GM06990 (cell line): ENCODE measurements around the gene MTHFD1L.

Experiments
- DNase-seq: peaks from one replicate; pipeline ENCODE4 v3.0.0-alpha.2; 2011; ENCODE audit not compliant: insufficient read length; ENCODE audit errors: extremely low read depth
- H3K27me3 ChIP-seq: replicated peaks from 2 replicates; pipeline ENCODE4 v1.6.0; 2011; ENCODE audit warnings: low read length; ENCODE audit not compliant: control insufficient read depth, insufficient read depth
- H3K36me3 ChIP-seq: 2 replicates; pipeline ENCODE4 v1.5.1; 2011; ENCODE audit warnings: low read length; ENCODE audit not compliant: control insufficient read depth, insufficient read depth
- H3K4me3 ChIP-seq: replicated peaks from 2 replicates; pipeline ENCODE4 v1.5.1; 2011; ENCODE audit warnings: low read depth, mild to moderate bottlenecking, control low read depth, low read length
- CTCF ChIP-seq: IDR thresholded peaks from 2 replicates; pipeline ENCODE4 v1.5.1; 2011; ENCODE audit warnings: low read length, control low read depth, mild to moderate bottlenecking, inconsistent platforms; ENCODE audit not compliant: insufficient read depth, poor library complexity, severe bottlenecking

The MTHFD1L gene

GRCh38 chr6:151008425-151008824, 142.9 kb downstream of the MTHFD1L start:
- no peaks in the 10 kb centered on the region for H3K36me3 ChIP-seq
- DNase-seq: no peak
- no peak for TF ChIP-seq CTCF

GRCh38 chr6:151009576-151009975, 144.1 kb downstream of the MTHFD1L start:
- Histone ChIP-seq H3K4me3 (no peak overlapping the region), H3K36me3 (no peaks in the 10 kb centered on the region), H3K27me3 (no peaks in the 10 kb centered on the region)
- TF ChIP-seq CTCF: no peak
- DNase-seq: no peak

More at GRCh38 chr6:151008425-151008824, 142.9 kb downstream of the MTHFD1L start:
- Histone ChIP-seq H3K4me3 (no peak overlapping the region), H3K27me3 (no peaks in the 10 kb centered on the region)

- TF ChIP-seq CTCF: no peak
- Histone ChIP-seq H3K4me3 (no peak overlapping the region), H3K27me3 (no peaks in the 10 kb centered on the region), H3K36me3 (no peaks in the 10 kb centered on the region)
- no peak for DNase-seq
Measured at GRCh38 chr6:151010071-151010470, 144.6 kb downstream of the MTHFD1L start.

- Histone ChIP-seq H3K4me3 (no peak overlapping the region), H3K27me3 (no peaks in the 10 kb centered on the region), H3K36me3 (peaks cover 2% of the 10 kb centered on the region; the same call in 1 of the 2 replicates)
- TF ChIP-seq CTCF: no peak
- no peak for DNase-seq
Measured at GRCh38 chr6:151012321-151013294, 147.1 kb downstream of the MTHFD1L start.

- Histone ChIP-seq H3K36me3 (peaks cover 3% of the 10 kb centered on the region), H3K27me3 (no peaks in the 10 kb centered on the region), H3K4me3 (no peak overlapping the region)
- DNase-seq: peak; percentile 39
- peak; percentile 97 for TF ChIP-seq CTCF
Measured at GRCh38 chr6:151014404-151015100, 149.1 kb downstream of the MTHFD1L start.
